HepG2 (cell line): ENCODE results near the gene RWDD4.

Source experiments
- CREB1 ChIP-seq, 2 experiments: fragments of 450-650 bp in 1 of 2; IDR thresholded peaks; 2 replicates each; pipeline ENCODE4 v1.6.1; 2016 to 2017; ENCODE audit warnings: control low read depth in 1 of 2, mild to moderate bottlenecking in 1 of 2, missing compliant biosample characterization in 1 of 2, missing genetic modification characterization in 1 of 2
- CREB3 ChIP-seq: sonication (generic); formaldehyde crosslinking; IDR thresholded peaks from 2 replicates; pipeline ENCODE4 v1.5.0; 2020; ENCODE audit warnings: missing genetic modification reagents
- CTCF ChIP-seq: sonication (generic); formaldehyde crosslinking; IDR thresholded peaks from 2 replicates; pipeline ENCODE4 v1.5.0; 2020; ENCODE audit warnings: mild to moderate bottlenecking, missing genetic modification reagents, moderate library complexity
- DR1 ChIP-seq: sonication (generic); formaldehyde crosslinking; IDR thresholded peaks from 2 replicates; pipeline ENCODE4 v1.8.0; 2021; ENCODE audit warnings: mild to moderate bottlenecking, missing genetic modification reagents, inconsistent platforms
- HIVEP1 ChIP-seq: sonication (generic); formaldehyde crosslinking; IDR thresholded peaks from 2 replicates; pipeline ENCODE4 v1.4.0; 2020; ENCODE audit warnings: mild to moderate bottlenecking, missing genetic modification reagents
- HNRNPH1 ChIP-seq: fragments of 200-400 bp; formaldehyde crosslinking; optimal IDR thresholded peaks from 2 replicates; pipeline ENCODE3; 2017; ENCODE audit warnings: mild to moderate bottlenecking, low read depth, low read length
- MAFF ChIP-seq: IDR thresholded peaks from 2 replicates; pipeline ENCODE4 v1.6.1; 2011; ENCODE audit warnings: low read depth, low read length, improper control_type of control experiment
- PHF8 ChIP-seq: sonication (generic); formaldehyde crosslinking; IDR thresholded peaks from 2 replicates; pipeline ENCODE4 v1.5.0; 2020; ENCODE audit warnings: missing genetic modification reagents
- PTBP1 ChIP-seq: fragments of 200-400 bp; formaldehyde crosslinking; IDR thresholded peaks from 2 replicates; pipeline ENCODE4 v1.6.1; 2018; ENCODE audit warnings: low read length, low read depth; ENCODE audit not compliant: poor library complexity, severe bottlenecking
- TAF1 ChIP-seq: sonication (generic); formaldehyde crosslinking; IDR thresholded peaks from 2 replicates; pipeline ENCODE4 v1.4.0; 2020; ENCODE audit warnings: missing genetic modification reagents
- ZNF354B ChIP-seq: sonication (generic); formaldehyde crosslinking; IDR thresholded peaks from 2 replicates; pipeline ENCODE4 v1.8.0; 2022; ENCODE audit warnings: mild to moderate bottlenecking, missing genetic modification reagents

- TF ChIP-seq HNRNPH1: no peak
- no peak for TF ChIP-seq ZNF354B (CRISPR knock-in tag)
- TF ChIP-seq HIVEP1: no peak
- no peak for TF ChIP-seq MAFF
- no peak for TF ChIP-seq CTCF (CRISPR knock-in tag)
- TF ChIP-seq CREB1 (IDR thresholded peaks at IDR 0.05): no peak
- no peak for TF ChIP-seq CREB1 (CRISPR knock-in tag; IDR thresholded peaks at IDR 0.05)
- TF ChIP-seq TAF1: no peak
- no peak for TF ChIP-seq DR1 (CRISPR knock-in tag)
- TF ChIP-seq PHF8: no peak
- no peak for TF ChIP-seq PTBP1
- no peak for TF ChIP-seq CREB3 (CRISPR knock-in tag)
Observed at GRCh38 chr4:183657564-183657963, 1.4 kb downstream of the RWDD4 start.
